NCI-H748 (cell line): ENCODE data around the gene GUCY2C.
"Not testable (repeated sequence)": the region's sequence is repeated elsewhere in the genome, so short reads cannot be mapped to it uniquely, and the experiment has no call there.

ENCODE experiments used
- DNase-seq: peaks from one replicate; lab custom pipeline; 2025; ENCODE audit not compliant: unreplicated experiment; lab: John Stamatoyannopoulos, UW

The GUCY2C gene

DNA sequence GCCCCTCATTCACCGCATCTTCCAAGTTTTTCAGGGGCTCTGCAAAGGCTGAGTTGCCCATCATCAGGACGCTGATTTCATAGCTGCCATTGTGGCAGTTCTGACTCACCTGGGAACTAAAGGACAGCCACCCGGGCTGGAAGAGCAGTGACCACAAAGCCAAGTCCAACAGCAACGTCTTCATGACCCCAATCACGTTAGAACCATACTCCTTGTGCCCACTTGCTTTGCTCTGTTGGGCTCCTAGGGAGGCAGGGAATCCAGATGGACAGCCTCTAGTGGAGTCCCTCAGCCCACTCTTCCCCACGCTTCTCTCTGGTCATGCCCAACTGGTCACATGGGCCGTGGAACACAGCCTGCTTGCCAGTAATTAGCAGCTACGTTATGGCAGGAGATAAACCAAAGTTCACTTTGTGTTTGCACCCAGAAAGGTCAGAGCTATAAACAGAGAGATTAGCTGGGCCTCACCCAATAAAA is at the start of gene GUCY2C:
Gene GUCY2C, minus strand, starts transcription at position 335 of the 477 bp plus-strand sequence. Its CDS starts 151 bp downstream, at position 184.
- no peak for DNase-seq

DNA sequence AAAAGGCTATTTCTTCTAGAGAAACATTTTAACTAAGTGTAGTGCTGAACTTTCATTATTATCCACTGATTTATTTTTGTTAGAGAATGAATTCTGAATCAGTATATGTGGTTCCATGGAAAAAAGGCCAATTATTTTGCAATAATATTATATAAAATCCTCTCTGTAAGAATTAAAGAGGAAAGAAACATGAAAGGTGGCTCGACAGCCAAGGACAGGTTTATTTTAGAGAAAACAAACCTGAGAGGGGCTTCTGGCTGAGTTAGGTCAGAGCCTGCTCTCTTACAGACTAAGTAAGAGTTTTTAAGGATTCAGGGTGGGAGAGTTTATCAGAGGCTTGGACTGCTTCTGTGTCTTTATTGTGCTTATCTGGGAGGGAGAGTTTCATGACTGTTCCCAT is 46.7 kb upstream of the GUCY2C start:
- no peak for DNase-seq

DNA sequence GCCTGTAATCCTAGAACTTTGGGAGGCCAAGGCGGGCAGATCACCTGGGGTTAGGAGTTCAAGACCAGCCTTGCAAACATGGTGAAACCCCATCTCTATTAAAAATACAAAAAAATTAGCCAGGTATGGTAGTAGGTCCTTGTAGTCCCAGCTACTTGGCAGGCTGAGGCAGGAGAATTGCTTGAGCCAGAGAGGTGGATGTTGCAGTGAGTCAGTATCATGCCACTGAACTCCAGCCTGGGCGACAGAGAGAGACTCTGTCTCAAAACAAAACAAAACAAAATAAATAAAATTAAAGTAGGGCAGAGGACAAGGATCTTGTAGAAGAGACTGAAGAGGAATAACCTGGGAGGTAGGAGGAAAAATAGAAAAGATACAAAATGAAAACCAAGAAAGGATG is 45.5 kb upstream of the GUCY2C start:
- no peak for DNase-seq

GRCh38 chr12:14741153-14741552 is 44.8 kb upstream of the GUCY2C start:
- no peak for DNase-seq

GRCh38 chr12:14736441-14736840 is 40.0 kb upstream of the GUCY2C start:
- not testable (repeated sequence) for DNase-seq

DNA sequence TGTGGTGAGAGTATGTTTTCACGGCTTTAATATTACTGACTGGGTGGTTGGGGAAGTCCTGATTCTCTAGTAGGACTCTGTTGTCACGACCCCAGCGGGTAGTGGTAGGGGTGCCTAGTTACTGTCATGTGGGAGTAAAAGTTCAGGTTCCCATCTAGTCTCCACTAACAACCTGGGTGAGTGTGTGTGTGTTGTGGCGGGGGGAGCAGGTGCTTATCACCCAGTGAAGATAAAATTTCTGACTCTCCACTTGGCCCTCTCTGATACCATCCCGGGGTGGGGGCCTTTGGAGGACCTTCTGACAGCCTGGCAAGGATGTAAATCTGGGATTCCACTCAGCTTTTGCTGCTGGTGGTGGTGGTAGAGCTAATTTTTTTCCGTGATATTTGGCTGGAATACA is 35.4 kb upstream of the GUCY2C start:
- no peak for DNase-seq

- no peak for DNase-seq
These were observed 33.2 kb upstream of the GUCY2C start for GRCh38 chr12:14729586-14729985.

- DNase-seq, result peak; percentile 35
These were observed 27.4 kb upstream of the GUCY2C start for GRCh38 chr12:14723763-14724162.

DNA sequence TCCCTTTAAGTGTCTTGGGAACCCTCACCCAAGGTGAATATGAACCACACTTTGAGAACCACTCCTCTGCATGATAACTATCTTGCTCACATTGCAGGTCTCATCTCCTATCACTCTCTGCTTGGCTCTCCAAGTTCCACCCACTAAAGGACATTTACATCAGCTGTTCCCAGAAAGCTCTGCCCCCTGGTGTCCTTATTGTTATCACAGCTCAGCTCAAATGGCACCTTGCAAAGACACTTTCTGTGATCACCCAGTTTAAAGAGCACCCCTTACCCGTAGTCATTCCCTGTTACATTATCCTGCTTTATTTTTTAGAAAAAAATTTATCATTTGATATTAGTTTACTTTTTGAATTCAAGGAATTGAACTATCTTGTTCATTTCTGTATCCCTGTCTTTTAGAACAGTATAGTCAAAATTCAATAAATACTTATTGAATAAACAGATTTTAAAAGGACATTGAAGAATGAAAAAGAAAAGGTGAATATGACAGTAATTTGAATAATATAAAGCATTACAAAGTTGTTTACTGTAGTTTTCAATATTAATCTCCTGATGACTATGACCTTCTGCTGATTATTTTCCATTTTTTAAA is 20.5 kb upstream of the GUCY2C start:
- peak; percentile 56 for DNase-seq

DNA sequence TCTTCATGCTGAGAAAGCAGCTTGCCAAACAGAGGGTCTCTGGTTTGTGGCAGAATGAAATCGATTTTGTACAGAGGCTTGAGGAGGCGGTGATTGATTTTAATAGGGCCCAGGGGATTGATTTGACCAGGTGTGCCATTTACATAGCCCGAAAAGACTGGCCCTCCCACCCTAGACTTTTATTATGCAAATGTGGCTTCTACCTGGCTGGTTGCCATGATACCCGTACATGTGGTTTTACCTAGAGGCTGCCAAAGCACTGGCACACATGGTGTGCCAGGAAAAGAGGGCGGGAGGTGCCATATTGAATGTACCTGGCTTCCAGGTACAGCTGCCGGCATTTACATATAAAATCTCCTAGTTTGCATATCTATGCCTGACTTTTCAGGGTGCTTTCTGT is 18.0 kb upstream of the GUCY2C start:
- peak; percentile 71 for DNase-seq

DNA sequence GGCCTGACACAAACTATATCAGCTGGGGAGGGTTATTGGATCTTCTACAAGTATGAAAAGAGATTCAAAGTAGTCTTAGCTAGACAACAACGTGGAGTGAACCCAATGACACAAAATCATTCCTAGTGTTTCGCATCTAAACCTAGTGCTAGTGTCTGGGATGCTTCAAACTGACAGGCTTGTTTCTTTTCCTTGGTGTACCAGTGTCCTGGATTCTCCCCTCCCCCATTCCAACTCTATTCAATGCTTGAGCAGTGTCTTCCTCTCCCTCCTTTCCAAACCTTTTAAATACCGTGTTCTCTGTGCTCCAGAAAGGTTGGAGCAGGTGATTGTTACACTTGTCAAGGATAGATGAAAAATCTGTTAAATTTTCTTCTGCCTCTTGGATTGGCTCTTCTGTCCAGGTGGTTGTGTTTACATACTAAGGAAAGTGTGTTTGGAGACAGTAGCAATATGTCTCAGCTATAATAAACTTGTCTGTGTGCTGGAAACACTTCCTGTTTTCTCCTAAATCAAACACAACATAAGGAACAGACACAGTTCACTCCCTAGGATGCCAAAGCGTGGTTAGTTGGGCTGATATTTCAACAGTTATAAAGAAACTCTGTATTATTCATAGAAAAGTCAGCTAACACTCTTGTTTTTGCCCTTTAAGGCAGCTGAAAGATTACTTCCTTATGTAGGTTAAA is 14.4 kb upstream of the GUCY2C start:
- DNase-seq, result peak; percentile 28

DNA sequence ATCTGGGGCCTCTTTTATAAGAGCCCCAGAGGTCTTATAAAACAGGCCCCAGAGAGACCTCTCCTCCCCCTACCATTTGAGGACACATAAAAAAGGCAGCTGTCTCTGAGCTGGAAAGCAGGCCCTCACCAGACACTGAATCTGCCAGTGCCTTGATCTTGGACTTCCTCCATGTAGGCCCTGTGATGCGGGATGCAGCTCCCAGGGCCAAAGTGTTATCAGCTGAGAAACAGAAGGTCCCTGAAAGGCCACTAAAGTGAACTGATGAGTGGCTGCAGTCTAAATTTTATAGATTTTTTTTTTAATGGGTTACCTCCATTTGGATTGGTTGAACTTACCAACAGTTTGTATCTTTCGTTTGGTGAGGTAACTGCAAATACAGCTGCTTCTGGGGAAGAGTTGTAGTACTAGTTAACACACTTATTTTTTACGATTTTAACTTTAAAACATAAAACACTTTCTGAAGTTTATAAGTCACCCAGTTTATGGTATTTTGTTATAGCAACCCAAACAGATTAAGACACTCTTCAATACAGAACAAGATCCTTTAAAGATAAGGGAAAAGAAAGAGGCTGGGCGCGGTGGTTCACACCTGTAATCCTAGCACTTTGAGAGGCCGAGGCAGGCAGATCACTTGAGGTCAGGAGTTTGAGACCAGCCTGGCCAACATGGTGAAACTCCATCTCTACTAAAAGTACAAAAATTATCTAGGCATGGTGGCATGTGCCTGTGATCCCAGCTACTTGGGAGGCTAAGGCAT is 5.6 kb upstream of the GUCY2C start:
- DNase-seq, result no peak

DNA sequence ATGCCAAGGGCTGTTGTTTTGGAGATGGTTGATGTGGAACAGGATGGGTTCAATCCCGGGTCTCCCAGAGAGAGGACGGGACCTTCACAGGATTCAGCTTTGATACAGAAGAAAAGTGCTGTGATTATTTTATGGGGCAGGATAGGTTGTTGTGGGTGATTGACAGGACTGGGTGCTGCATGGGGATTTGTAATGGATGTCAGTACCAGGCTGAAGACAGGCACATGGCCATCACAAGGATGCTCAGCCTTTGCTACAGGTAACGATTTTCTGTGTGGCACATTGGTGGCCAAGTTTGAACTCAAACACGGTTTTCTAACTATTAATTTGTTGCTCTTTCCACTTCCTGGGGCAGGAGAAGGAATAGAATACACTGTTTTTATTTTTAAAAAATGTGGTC is 4.5 kb upstream of the GUCY2C start:
- DNase-seq, result no peak

DNA sequence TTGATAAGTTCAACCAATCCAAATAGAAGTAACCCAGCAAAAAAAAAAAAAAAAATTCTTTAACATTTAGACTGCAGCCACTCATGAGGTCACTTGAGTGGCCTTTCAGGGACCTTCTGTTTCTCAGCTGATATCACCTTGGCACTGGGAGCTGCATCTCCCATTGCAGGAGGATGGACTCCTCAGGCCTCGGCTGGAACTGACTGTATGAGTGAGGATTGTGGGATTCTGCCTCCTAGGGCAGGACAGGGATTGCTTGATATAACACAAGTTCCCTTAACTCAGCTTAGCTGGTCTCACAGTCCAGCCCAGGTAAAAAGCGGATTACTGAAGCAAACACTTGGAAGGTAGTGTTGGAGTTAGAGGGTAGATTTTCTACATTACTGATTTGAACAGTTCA is 3.5 kb upstream of the GUCY2C start:
- DNase-seq, result no peak

GRCh38 chr12:14698555-14698954 is 2.2 kb upstream of the GUCY2C start:
- no peak for DNase-seq

DNA sequence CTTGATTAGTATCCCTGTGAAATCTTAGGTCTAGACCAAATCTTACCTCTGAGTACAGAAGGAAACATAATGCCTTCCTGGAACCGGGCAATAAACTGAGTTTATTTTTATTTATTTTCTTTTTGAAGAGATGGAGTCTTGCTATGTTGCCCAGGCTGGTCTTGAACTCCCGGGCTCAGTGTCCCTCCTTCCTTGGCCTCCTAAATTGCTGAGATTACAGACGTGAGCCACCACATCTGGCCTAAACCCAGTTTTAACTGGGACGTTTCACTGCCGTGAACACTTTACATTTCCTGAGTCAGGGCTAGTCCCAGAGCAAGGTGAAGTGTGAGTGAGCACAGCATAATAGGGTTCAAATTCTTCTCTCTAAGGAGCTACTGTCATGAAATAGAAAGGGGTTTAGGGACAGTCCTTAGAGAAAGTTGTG is 671 bp downstream of the GUCY2C start:
- no peak for DNase-seq

DNA sequence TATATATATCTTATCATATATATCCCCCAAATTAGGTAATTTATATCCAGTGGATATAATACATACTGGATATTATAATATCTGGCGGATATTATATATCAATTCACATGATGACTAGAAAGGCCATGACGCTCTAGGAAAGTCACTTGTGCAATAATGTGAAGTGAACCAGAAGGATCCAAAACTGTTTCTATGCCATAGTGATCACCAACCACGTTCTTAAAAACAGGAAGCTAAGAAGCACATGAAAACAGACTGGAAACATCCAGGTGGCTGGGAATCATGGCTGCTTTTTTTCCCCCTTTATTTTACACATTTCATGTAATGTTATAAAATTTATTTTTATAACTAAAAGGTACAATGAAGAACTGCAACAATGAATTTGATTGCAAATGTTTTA is 1.4 kb downstream of the GUCY2C start:
- no peak for DNase-seq

DNA sequence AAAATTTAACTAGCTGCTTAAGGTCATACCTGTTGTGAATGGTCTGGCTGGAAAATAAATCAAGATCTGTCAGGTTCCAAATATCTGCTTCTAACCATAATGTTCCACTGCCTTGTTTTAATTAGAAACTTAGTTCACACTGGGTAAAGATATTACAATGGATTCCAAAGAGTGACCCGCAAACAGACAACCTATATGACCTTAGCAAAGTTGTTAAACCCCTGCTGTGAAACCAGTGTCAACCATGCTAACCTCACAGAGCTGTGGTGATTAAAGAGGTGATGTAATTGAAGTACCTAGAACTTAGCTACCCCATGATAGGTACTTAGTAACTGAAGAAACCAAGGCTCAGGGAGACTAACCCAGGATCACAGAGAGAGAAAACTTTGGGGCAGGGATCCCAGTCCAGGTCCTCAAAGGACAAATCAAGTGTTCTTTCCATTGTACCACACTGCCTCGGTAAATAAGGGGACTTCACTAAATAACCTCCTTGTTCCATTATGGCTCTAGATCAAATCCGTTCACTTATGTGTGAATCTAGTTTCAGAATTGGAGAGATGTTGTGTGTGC is 2.2 kb downstream of the GUCY2C start:
- no peak for DNase-seq

- DNase-seq, result no peak
These were observed 3.3 kb downstream of the GUCY2C start for GRCh38 chr12:14693116-14693515.

- DNase-seq, result no peak
These were observed 4.8 kb downstream of the GUCY2C start for GRCh38 chr12:14691560-14691959.

GRCh38 chr12:14689996-14690395 is 6.4 kb downstream of the GUCY2C start:
- DNase-seq, result no peak

GRCh38 chr12:14689144-14689543 is 7.3 kb downstream of the GUCY2C start:
- DNase-seq, result no peak
